HG03280 (cell line): ENCODE measurements around the gene NCAN.
A peak's percentile ranks its signal among the peaks of the same experiment; 100 is the strongest.
"Not testable (repeated sequence)": the region's sequence is repeated elsewhere in the genome, so short reads cannot be mapped to it uniquely, and the experiment has no call there.

ENCODE experiments used
- ATAC-seq: cut with Tn5 transposase; IDR thresholded peaks from one replicate; pipeline ENCODE4 v1.9.1; 2021; ENCODE audit warnings: mild to moderate bottlenecking, moderate library complexity; ENCODE audit not compliant: unreplicated experiment

NCAN gene

GRCh38 chr19:19192910-19193423, 18.8 kb upstream of the NCAN start:
- ATAC-seq = peak; percentile 3

GRCh38 chr19:19193926-19194325, 17.8 kb upstream of the NCAN start:
- no peak for ATAC-seq

- no peak for ATAC-seq
Measured at GRCh38 chr19:19201697-19202630, 9.8 kb upstream of the NCAN start.

GRCh38 chr19:19202707-19203011, 9.1 kb upstream of the NCAN start:
- ATAC-seq = no peak

- no peak for ATAC-seq
Measured at GRCh38 chr19:19203012-19203856, 8.5 kb upstream of the NCAN start, which contains the start of gene NR2C2AP. Gene NR2C2AP (minus strand): TSS chr19:19203414. CDS start chr19:19203060, 354 bp downstream.

- ATAC-seq = no peak
Measured at GRCh38 chr19:19204181-19204580, 7.6 kb upstream of the NCAN start.

GRCh38 chr19:19205416-19206410, 6.0 kb upstream of the NCAN start:
- no peak for ATAC-seq

GRCh38 chr19:19206938-19207337, 4.8 kb upstream of the NCAN start:
- ATAC-seq = no peak

- no peak for ATAC-seq
Measured at GRCh38 chr19:19207637-19208572, 3.9 kb upstream of the NCAN start.

GRCh38 chr19:19209372-19209771, 2.4 kb upstream of the NCAN start:
- no peak for ATAC-seq

- no peak for ATAC-seq
Measured at GRCh38 chr19:19212916-19213315, 1.2 kb downstream of the NCAN start.

GRCh38 chr19:19213426-19214158, 1.8 kb downstream of the NCAN start:
- ATAC-seq = no peak

GRCh38 chr19:19214159-19214490, 2.4 kb downstream of the NCAN start:
- ATAC-seq = no peak

GRCh38 chr19:19214892-19215291, 3.1 kb downstream of the NCAN start:
- no peak for ATAC-seq

GRCh38 chr19:19215792-19216191, 4.0 kb downstream of the NCAN start:
- no peak for ATAC-seq

- ATAC-seq = no peak
Measured at GRCh38 chr19:19217099-19217498, 5.3 kb downstream of the NCAN start.

- no peak for ATAC-seq
Measured at GRCh38 chr19:19218911-19219310, 7.2 kb downstream of the NCAN start.

- ATAC-seq = not testable (repeated sequence)
Measured at GRCh38 chr19:19221000-19221399, 9.2 kb downstream of the NCAN start.

- no peak for ATAC-seq
Measured at GRCh38 chr19:19223060-19223459, 11.3 kb downstream of the NCAN start.
